IMR-90 (cell line): ENCODE measurements around the gene WNT8B. TPM values are rescaled to one million over a fixed set of nuclear protein-coding genes. Genes with fewer than 3 reads are reported as not detected.

Experiments used
- ATAC-seq: fragments of 200-7000 bp; cut with Tn5 transposase; 2 replicates; pipeline ENCODE4 v1.9.1; 2020; ENCODE audit warnings: low read depth, mild to moderate bottlenecking, moderate library complexity
- BruUV-seq: library from RNA; stranded (reverse); fragments of 400-500 nt; replicated peaks from 2 replicates; lab custom pipeline; 2021; lab: Mats Ljungman, UMichigan
- CTCF ChIA-PET: fragments of 300-600 bp; formaldehyde crosslinking; extraction: SDS; loops from one replicate; lab custom pipeline; 2021; ENCODE audit warnings: antibody characterized with exemption; lab: Yijun Ruan, JAX
- POLR2A ChIA-PET: fragments of 300-600 bp; sonication (Branson Sonifier 250); formaldehyde crosslinking; loops from one replicate; lab custom pipeline; 2022; ENCODE audit warnings: antibody characterized with exemption; ENCODE audit not compliant: unreplicated experiment; lab: Charles Lee
- DNase-seq: peaks from one replicate; pipeline ENCODE4 v3.0.0; 2013
- H2AFZ ChIP-seq: replicated peaks from 2 replicates; pipeline ENCODE3; 2013; ENCODE audit warnings: low read length, mild to moderate bottlenecking; ENCODE audit not compliant: poor library complexity
- H2AK5ac ChIP-seq: 2 replicates; pipeline ENCODE4 v1.6.1; 2013; ENCODE audit warnings: low read depth, low read length, inconsistent platforms
- H2AK9ac ChIP-seq: replicated peaks from 2 replicates; pipeline ENCODE3; 2013; ENCODE audit warnings: mild to moderate bottlenecking, low read depth, low read length, moderate library complexity; ENCODE audit not compliant: poor library complexity
- H2BK120ac ChIP-seq: 2 replicates; pipeline ENCODE4 v1.6.1; 2013; ENCODE audit warnings: low read depth, low read length, inconsistent platforms
- H2BK15ac ChIP-seq: 3 replicates; pipeline ENCODE4 v1.6.1; 2013; ENCODE audit warnings: low read depth, low read length, inconsistent platforms
- H2BK20ac ChIP-seq: 2 replicates; pipeline ENCODE4 v1.6.1; 2013; ENCODE audit warnings: low read depth, mild to moderate bottlenecking, inconsistent platforms, low read length, moderate library complexity
- H2BK5ac ChIP-seq: 2 replicates; pipeline ENCODE4 v1.6.1; 2013; ENCODE audit warnings: mild to moderate bottlenecking, low read depth, low read length, inconsistent platforms; ENCODE audit not compliant: poor library complexity, severe bottlenecking
- H3K14ac ChIP-seq: replicated peaks from 2 replicates; pipeline ENCODE4 v1.6.1; 2013; ENCODE audit warnings: low read depth, low read length, inconsistent platforms
- H3K18ac ChIP-seq: 2 replicates; pipeline ENCODE4 v1.6.1; 2013; ENCODE audit warnings: low read depth, low read length, control low read depth
- H3K23ac ChIP-seq: 2 replicates; pipeline ENCODE4 v1.6.1; 2013; ENCODE audit warnings: low read depth, low read length, inconsistent platforms
- H3K27ac ChIP-seq: 2 replicates; pipeline ENCODE4 v1.5.1; 2013; ENCODE audit warnings: mild to moderate bottlenecking, control low read depth, low read length; ENCODE audit not compliant: insufficient read depth
- H3K27me3 ChIP-seq: 2 replicates; pipeline ENCODE4 v1.6.1; 2013; ENCODE audit warnings: low read length; ENCODE audit not compliant: control insufficient read depth, insufficient read depth
- H3K36me3 ChIP-seq: 2 replicates; pipeline ENCODE4 v1.6.1; 2013; ENCODE audit warnings: low read length, mixed read lengths; ENCODE audit not compliant: control insufficient read depth, insufficient read depth
- H3K4ac ChIP-seq: 2 replicates; pipeline ENCODE4 v1.6.1; 2013; ENCODE audit warnings: low read depth, low read length, inconsistent platforms
- H3K4me1 ChIP-seq: 2 replicates; pipeline ENCODE4 v1.6.1; 2013; ENCODE audit warnings: low read length, mixed read lengths; ENCODE audit not compliant: control insufficient read depth, insufficient read depth
- H3K4me2 ChIP-seq: 2 replicates; pipeline ENCODE4 v1.6.1; 2013; ENCODE audit warnings: low read depth, mild to moderate bottlenecking, control low read depth, low read length, moderate library complexity
- H3K4me3 ChIP-seq: 2 replicates; pipeline ENCODE4 v1.5.1; 2013; ENCODE audit warnings: low read depth, mild to moderate bottlenecking, control low read depth, low read length, moderate library complexity; ENCODE audit not compliant: insufficient read depth
- H3K56ac ChIP-seq: 2 replicates; pipeline ENCODE4 v1.6.1; 2013; ENCODE audit warnings: low read length, inconsistent platforms; ENCODE audit not compliant: insufficient read depth; ENCODE audit errors: extremely low read depth
- H3K79me1 ChIP-seq, 2 experiments: 2 replicates each; pipeline ENCODE4 v1.6.1; 2013; ENCODE audit warnings: low read length in 2 of 2, inconsistent platforms in 1 of 2, low read depth in 1 of 2
- H3K9ac ChIP-seq: 2 replicates; pipeline ENCODE4 v1.6.1; 2013; ENCODE audit warnings: low read depth, low read length, control low read depth
- H3K9me1 ChIP-seq: 2 replicates; pipeline ENCODE4 v1.6.1; 2013; ENCODE audit warnings: low read length, inconsistent platforms; ENCODE audit not compliant: insufficient read depth
- H3K9me3 ChIP-seq: 2 replicates; pipeline ENCODE4 v1.6.1; 2013; ENCODE audit warnings: low read length; ENCODE audit not compliant: control insufficient read depth, insufficient read depth
- H4K20me1 ChIP-seq: 2 replicates; pipeline ENCODE4 v1.6.1; 2013; ENCODE audit warnings: low read length, inconsistent platforms; ENCODE audit not compliant: insufficient read depth
- H4K5ac ChIP-seq: 2 replicates; pipeline ENCODE4 v1.6.1; 2013; ENCODE audit warnings: mild to moderate bottlenecking, low read depth, low read length, control low read depth
- H4K8ac ChIP-seq, 2 experiments: 2 replicates each; pipeline ENCODE4 v1.6.1; 2013; ENCODE audit warnings: low read depth in 2 of 2, low read length in 2 of 2, control low read depth in 1 of 2, inconsistent platforms in 1 of 2
- H4K91ac ChIP-seq: 2 replicates; pipeline ENCODE4 v1.6.1; 2013; ENCODE audit warnings: low read depth, low read length, inconsistent platforms; ENCODE audit not compliant: insufficient read depth
- BHLHE40 ChIP-seq: fragments of 150-350 bp; IDR thresholded peaks from 2 replicates; pipeline ENCODE4 v1.6.1; 2016; ENCODE audit warnings: mild to moderate bottlenecking, low read depth, low read length
- CEBPB ChIP-seq: IDR thresholded peaks from 2 replicates; pipeline ENCODE4 v1.6.1; 2012; ENCODE audit warnings: low read depth, low read length, improper control_type of control experiment
- MAFK ChIP-seq: IDR thresholded peaks from 2 replicates; pipeline ENCODE4 v1.6.1; 2012; ENCODE audit warnings: low read depth, low read length, improper control_type of control experiment
- MXI1 ChIP-seq: IDR thresholded peaks from 2 replicates; pipeline ENCODE4 v1.6.1; 2012; ENCODE audit warnings: low read depth, mild to moderate bottlenecking, low read length, moderate library complexity, borderline replicate concordance
- NFE2L2 ChIP-seq: fragments of 150-350 bp; IDR thresholded peaks from 2 replicates; pipeline ENCODE4 v1.6.1; 2016; ENCODE audit warnings: low read depth, mild to moderate bottlenecking, low read length
- POLR2A ChIP-seq: IDR thresholded peaks from 2 replicates; pipeline ENCODE4 v1.6.1; 2012; ENCODE audit warnings: mild to moderate bottlenecking, low read depth, low read length
- RCOR1 ChIP-seq: IDR thresholded peaks from 2 replicates; pipeline ENCODE4 v1.6.1; 2012; ENCODE audit warnings: mild to moderate bottlenecking, low read length, improper control_type of control experiment; ENCODE audit not compliant: insufficient replicate concordance
- SMC3 ChIP-seq: fragments of 150-350 bp; IDR thresholded peaks from 2 replicates; pipeline ENCODE4 v1.6.1; 2016; ENCODE audit warnings: low read depth, mild to moderate bottlenecking, antibody characterized with exemption, low read length, moderate library complexity
- WGBS, 2 experiments: methylation state at CpG; one replicate each; pipeline versions ENCODE4 v1.1.5 to v1.1.7; 2013; ENCODE audit warnings: missing lambda C conversion rate in 2 of 2; ENCODE audit not compliant: insufficient read length in 1 of 2; ENCODE audit errors: extremely low coverage in 2 of 2; 5-methylcytosine and 5-hydroxymethylcytosine counted together
- dilution Hi-C: fragments of 300-500 bp; cut with HindIII; formaldehyde crosslinking; loops from one replicate; pipeline ENCODE4 v1.14.3; 2018; ENCODE audit warnings: low sequenced_read_pairs; ENCODE audit not compliant: unreplicated experiment
- in situ Hi-C: fragments of 300-500 bp; cut with MboI; formaldehyde crosslinking; loops from 3 replicates; pipeline ENCODE4 v1.14.3; 2019; ENCODE audit warnings: low sequenced_read_pairs, inconsistent platforms, mixed read lengths
- intact Hi-C: fragments of 100-400 bp; cut with micrococcal nuclease; formaldehyde crosslinking; loops from 2 replicates; pipeline ENCODE4 v1.10.0; 2022
- polyA plus RNA-seq, 3 experiments: library from polyadenylated mRNA; depleted of rRNA; stranded (reverse); fragments of >200 nt; gene quantifications; 2 replicates each; pipeline ENCODE4 v1.2.3, GENCODE V29; 2012; ENCODE audit warnings: low replicate concordance in 1 of 3
- total RNA-seq: library from RNA; depleted of rRNA; stranded (reverse); fragments of >200 nt; gene quantifications from 2 replicates; pipeline ENCODE4 v1.2.3, GENCODE V29; 2012
- TF ChIP-seq, protein P1 (sequence below): fragments of 150-350 bp; IDR thresholded peaks from 2 replicates; pipeline ENCODE4 v1.6.1; 2017; ENCODE audit warnings: mild to moderate bottlenecking, antibody characterized with exemption, low read length, low read depth

Gene WNT8B
- total and polyA plus RNA-seq, 2 of the 4 experiments (the other 2 are of a cell fraction) = 0.03 TPM; not detected in 1

DNA sequence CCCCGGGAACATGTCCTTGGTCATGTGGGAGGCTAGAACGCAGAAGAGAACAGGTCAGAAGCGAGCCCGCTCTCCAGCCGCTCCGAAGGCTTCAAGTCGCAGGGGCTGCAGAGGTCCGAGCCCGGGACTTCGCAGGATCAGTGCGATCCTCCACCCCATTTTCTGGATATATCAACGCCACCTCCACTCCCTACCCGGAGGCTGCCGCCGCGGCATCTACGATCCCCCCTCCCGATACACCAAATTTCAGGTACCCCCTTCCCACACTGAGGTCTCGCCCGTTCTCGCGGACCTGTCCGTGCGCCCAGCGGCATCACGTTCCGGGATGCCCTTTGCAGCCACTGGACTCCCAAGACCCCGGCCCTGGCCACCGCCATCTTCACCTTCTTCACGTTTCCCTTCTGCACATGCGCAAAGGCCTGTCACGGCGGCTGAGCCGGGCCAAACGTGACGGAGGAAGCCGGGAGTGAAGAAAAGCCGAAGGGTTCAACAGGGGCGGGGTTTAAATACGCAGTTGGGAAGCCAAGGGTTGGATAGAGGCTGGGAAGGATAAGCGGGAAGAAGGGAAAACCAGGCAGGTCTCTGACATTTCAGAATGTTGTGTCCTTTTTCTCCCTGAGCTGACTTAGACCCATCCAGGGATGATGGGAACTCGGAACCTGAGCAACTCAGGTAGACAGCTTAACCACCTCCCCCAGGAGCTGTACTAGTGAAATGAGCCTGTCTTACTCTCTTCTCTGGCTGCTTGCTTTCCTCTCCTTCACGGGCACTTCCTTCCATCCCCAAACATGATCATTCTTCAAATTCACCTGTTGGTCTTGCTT is 66.9 kb downstream of the WNT8B start, which contains the start of gene NDUFB8:
Gene NDUFB8 (minus strand): TSS at position 397 of the 824 bp plus-strand sequence. CDS start 20 bp downstream, at position 377.
- ChIA-PET CTCF (interaction anchor here (0.5 to 3.1 kb wide), 3 partner anchors 11 to 285 kb away, joined by 3 to 12 read pairs (median 5); no protein-coding TSS in a partner anchor), POLR2A (no interaction called here)
- peak within 1 kb of the TSS; percentile 94 for H3K9ac ChIP-seq
- H3K9me3 ChIP-seq = no peaks in the 10 kb centered on the region
- peak within 1 kb of the TSS; percentile 79 for H2BK5ac ChIP-seq
- peak within 1 kb of the TSS; percentile 73 for H2BK120ac ChIP-seq
- peak within 1 kb of the TSS; percentile 92 for H2AK9ac ChIP-seq
- peak within 1 kb of the TSS; percentile 78 for H2AK5ac ChIP-seq
- H4K20me1 ChIP-seq = no peaks in the 10 kb centered on the region
- H3K36me3 ChIP-seq = peaks cover 12% of the 10 kb centered on the region
- dilution Hi-C loops (no loop called here), in situ Hi-C loops (no loop called here), intact Hi-C loops (no loop called here)
- no peaks in the 10 kb centered on the region for H3K27me3 ChIP-seq
- TF ChIP-seq CEBPB (no peak), RCOR1 (no peak), MAFK (no peak), SMC3 (no peak), NFE2L2 (no peak), POLR2A (0 out of 2 replicates have a peak, but pooled peaks have one; percentile 8), MXI1 (0 out of 2 replicates have a peak, but pooled peaks have one; percentile 16), BHLHE40 (peak; percentile 70; the same call in 1 of the 2 replicates)
- TF ChIP-seq, protein P1, sequence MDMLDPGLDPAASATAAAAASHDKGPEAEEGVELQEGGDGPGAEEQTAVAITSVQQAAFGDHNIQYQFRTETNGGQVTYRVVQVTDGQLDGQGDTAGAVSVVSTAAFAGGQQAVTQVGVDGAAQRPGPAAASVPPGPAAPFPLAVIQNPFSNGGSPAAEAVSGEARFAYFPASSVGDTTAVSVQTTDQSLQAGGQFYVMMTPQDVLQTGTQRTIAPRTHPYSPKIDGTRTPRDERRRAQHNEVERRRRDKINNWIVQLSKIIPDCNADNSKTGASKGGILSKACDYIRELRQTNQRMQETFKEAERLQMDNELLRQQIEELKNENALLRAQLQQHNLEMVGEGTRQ = 0 out of 2 replicates have a peak, but pooled peaks have one; percentile 24
- H3K23ac ChIP-seq = peak within 1 kb of the TSS; percentile 95
- peak within 1 kb of the TSS; percentile 96 for H4K5ac ChIP-seq
- H3K4me3 ChIP-seq = peak within 1 kb of the TSS; percentile 86
- H3K4me2 ChIP-seq = peak within 1 kb of the TSS; percentile 91
- WGBS, 2 experiments = 0% methylated on average over 12 of the region's 43 CpGs; no CpG with 5 or more reads in 1 of the 2 experiments
- H3K56ac ChIP-seq = peak within 1 kb of the TSS; percentile 88
- peak; percentile 97 for ATAC-seq
- H3K27ac ChIP-seq = peak within 1 kb of the TSS; percentile 84
- H3K14ac ChIP-seq = peak within 1 kb of the TSS; percentile 95
- H3K18ac ChIP-seq = peak within 1 kb of the TSS; percentile 77
- peak within 1 kb of the TSS; percentile 15; the same call in 1 of the 2 replicates for H2BK20ac ChIP-seq
- peaks cover 5% of the 10 kb centered on the region for H3K4me1 ChIP-seq
- DNase-seq = peak; percentile 72
- peak within 1 kb of the TSS; percentile 89 for H4K91ac ChIP-seq
- peaks cover 10 to 37% of the 10 kb centered on the region in 2 experiments for H3K79me1 ChIP-seq
- peak within 1 kb of the TSS; percentile 93 for H3K4ac ChIP-seq
- peaks cover 16% of the 10 kb centered on the region for H3K9me1 ChIP-seq
- peak within 1 kb of the TSS; percentile 97 to 98 for H4K8ac ChIP-seq
- BruUV-seq = no TSS peak
- peak within 1 kb of the TSS; percentile 4; the same call in 1 of the 3 replicates for H2BK15ac ChIP-seq
- H2AFZ ChIP-seq = peak within 1 kb of the TSS; percentile 96
